Muscle layer of colon (tissue), 2 donors: ENCODE data around the gene GABRG3.

ENCODE experiments used
- H3K27ac ChIP-seq: one replicate; pipeline ENCODE4 v1.7.0; 2013; ENCODE audit warnings: low read depth, mild to moderate bottlenecking, low read length, moderate library complexity
- H3K27me3 ChIP-seq, 2 donors: one replicate each; pipeline ENCODE4 v1.7.0; 2013; ENCODE audit warnings: low read length in 2 of 2, mild to moderate bottlenecking in 2 of 2; ENCODE audit not compliant: insufficient read depth in 2 of 2, control insufficient read depth in 1 of 2
- H3K36me3 ChIP-seq: one replicate; pipeline ENCODE4 v1.7.0; 2013; ENCODE audit warnings: mild to moderate bottlenecking, low read length; ENCODE audit not compliant: insufficient read depth
- H3K4me1 ChIP-seq: one replicate; pipeline ENCODE4 v1.7.0; 2013; ENCODE audit warnings: mild to moderate bottlenecking, low read length; ENCODE audit not compliant: insufficient read depth
- H3K4me3 ChIP-seq, 2 donors: one replicate each; pipeline ENCODE4 v1.7.0; 2013; ENCODE audit warnings: low read length in 2 of 2, low read depth in 1 of 2, mild to moderate bottlenecking in 1 of 2, moderate library complexity in 1 of 2
- H3K9ac ChIP-seq: one replicate; pipeline ENCODE4 v1.7.0; 2013; ENCODE audit warnings: low read length
- H3K9me3 ChIP-seq: one replicate; pipeline ENCODE4 v1.7.0; 2013; ENCODE audit warnings: mild to moderate bottlenecking, low read length
- donor health status: abdominal sarcoma.
- donor health status: Adenocarcinoma of cecum.

Gene GABRG3

DNA sequence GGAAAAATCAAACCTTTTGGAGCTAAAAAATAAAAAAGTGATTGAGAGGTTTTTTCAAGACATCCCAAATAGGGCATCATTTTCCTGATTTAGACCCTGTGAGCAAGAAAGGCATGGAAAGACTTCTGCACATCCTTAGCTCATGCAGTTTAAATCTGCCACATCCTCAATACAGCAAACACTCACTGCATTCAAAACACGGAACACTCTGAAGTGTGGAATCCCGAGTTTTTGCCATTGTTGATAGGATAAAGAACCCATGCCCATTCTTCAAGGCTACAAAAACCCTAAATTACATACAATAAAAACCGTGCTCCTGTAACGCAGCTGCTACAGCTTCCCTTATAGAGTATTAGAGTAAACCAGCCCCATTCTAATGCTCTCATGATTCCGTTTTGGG, 346.8 kb downstream of the GABRG3 start:
- Histone ChIP-seq H3K9ac (no peak overlapping the region), H3K27me3 (no peaks in the 10 kb centered on the region), H3K27ac (no peak overlapping the region), H3K9me3 (no peaks in the 10 kb centered on the region), H3K36me3 (no peaks in the 10 kb centered on the region), H3K4me3 (no peak overlapping the region), H3K4me1 (no peaks in the 10 kb centered on the region)

DNA sequence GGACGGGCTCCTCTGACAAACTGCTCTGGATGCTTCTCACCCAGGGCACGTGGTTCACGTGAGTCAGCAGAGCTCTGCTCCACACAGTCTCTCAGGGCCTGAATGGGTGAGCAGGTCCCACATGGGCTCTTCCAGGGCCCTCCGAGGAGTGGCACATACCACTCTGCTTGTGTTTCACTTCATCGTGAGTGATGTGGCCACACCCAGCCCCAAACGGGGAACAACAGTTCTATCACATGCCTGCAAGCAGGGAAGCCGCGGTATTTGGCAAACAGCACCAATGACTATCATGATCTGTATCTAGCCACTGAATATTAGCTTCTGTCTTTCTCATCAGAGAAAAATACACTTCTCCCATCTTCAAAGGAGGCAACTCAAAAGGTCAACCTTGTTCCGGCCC, 352.8 kb downstream of the GABRG3 start:
- Histone ChIP-seq H3K9me3 (no peaks in the 10 kb centered on the region), H3K27ac (no peak overlapping the region), H3K4me3 (no peak overlapping the region), H3K36me3 (no peaks in the 10 kb centered on the region), H3K4me1 (no peaks in the 10 kb centered on the region), H3K27me3 (no peaks in the 10 kb centered on the region), H3K9ac (no peak overlapping the region)

DNA sequence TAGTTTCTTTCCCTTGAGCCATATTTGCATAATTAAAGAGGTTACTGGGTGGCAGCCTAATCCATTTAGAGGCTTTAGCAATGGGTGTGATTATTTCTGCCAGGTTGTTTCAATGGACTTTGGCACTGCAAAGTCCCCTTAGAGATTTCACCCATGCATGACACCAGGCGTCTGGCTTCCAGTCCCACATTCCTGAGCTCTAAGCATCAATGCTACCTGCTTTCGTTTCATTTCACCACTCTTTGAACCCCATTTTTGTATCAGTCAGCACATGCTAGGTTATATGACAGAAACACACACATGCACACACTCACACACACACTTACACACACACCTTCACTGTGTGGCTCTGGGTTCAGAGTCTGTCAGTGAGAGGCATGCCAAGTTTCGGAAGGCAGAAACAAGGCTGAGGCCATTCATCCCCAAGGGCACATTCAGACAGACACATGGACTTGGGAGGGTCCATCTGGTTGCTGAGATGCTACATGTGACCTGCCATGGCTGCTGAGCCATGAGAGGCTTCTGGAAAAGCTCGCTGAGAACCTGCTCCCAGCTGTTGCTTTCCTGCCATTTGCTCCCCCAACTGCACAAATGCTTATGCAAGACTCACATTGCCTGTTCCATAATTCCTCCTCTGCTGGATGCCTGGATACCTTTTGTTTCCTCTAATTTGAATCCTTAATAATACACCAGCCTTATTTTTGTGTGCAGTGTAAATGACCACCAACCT, 354.1 kb downstream of the GABRG3 start:
- H3K9ac ChIP-seq, result no peak overlapping the region
- no peak overlapping the region for H3K4me3 ChIP-seq
- no peaks in the 10 kb centered on the region for H3K9me3 ChIP-seq
- H3K27me3 ChIP-seq, result no peaks in the 10 kb centered on the region
- H3K4me1 ChIP-seq, result no peaks in the 10 kb centered on the region
- H3K36me3 ChIP-seq, result no peaks in the 10 kb centered on the region
- no peak overlapping the region for H3K27ac ChIP-seq

DNA sequence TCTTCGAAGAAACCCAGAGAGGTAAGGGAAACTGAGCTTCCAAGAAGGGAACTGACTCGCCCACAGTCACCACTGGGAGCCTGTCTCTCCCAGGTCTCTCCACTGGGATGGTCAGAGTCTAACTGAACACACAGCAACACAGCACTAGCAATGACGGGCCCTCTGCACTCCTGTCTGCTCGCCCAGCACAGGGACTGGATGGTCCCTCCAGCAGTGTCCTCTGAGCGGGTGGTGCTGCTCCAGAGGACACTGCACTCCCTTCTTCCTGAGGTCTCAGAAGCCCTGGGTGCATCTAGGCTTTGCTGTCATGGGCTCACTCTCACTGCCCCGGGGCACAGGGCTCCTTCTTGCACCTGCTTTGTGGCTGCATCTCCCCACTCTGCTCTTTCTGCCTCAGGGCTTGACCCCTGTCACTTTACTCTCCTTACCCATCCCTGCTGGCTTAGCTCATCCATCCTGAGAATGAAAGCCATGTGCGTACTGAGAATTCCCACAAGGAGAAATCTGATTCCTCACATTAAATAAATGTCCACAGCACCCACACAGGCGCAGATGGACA, 356.6 kb downstream of the GABRG3 start:
- Histone ChIP-seq H3K9ac (no peak overlapping the region), H3K36me3 (no peaks in the 10 kb centered on the region), H3K4me3 (no peak overlapping the region), H3K9me3 (no peaks in the 10 kb centered on the region), H3K4me1 (no peaks in the 10 kb centered on the region), H3K27ac (no peak overlapping the region), H3K27me3 (no peaks in the 10 kb centered on the region)

DNA sequence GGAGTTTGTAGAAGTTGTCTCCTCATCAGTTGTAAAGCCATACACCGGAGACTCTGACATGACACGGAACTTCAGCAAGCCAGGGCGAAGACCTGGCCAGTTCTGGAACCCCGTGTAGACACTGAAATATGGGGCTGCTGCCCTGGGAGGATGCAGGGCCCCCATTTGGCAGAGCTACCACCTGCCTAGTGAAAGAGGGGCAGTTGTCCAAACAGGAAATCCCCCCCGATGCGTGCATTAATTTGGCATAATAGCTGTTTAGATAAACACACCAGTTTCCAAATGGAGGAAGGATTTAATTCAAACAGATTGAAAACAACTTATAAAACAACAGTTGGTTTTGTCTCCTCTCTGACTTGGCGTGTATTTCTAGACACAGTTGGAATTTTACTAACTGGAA, 357.2 kb downstream of the GABRG3 start:
- no peaks in the 10 kb centered on the region for H3K9me3 ChIP-seq
- no peak overlapping the region for H3K27ac ChIP-seq
- H3K4me3 ChIP-seq, result no peak overlapping the region
- H3K27me3 ChIP-seq, result no peaks in the 10 kb centered on the region
- no peaks in the 10 kb centered on the region for H3K36me3 ChIP-seq
- H3K4me1 ChIP-seq, result no peaks in the 10 kb centered on the region
- H3K9ac ChIP-seq, result no peak overlapping the region

DNA sequence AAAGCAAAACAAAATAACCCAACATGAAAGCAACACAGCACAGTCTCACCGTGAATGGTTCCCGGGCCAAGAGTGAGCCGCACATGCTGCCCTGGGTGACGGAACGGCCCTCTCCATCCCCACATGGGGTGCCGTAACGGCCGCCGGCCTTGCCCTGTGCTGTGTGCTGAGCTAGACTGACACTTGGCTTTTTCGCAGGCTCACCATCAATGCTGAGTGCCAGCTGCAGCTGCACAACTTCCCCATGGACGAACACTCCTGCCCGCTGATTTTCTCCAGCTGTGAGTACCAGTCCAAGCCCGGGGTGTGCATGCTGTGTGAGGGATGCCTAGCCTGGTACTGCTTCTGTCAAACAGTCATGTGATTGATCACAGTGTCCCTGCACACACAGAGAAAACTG, 357.6 kb downstream of the GABRG3 start:
- no peak overlapping the region for H3K9ac ChIP-seq
- no peaks in the 10 kb centered on the region for H3K4me1 ChIP-seq
- H3K27ac ChIP-seq, result no peak overlapping the region
- no peaks in the 10 kb centered on the region for H3K36me3 ChIP-seq
- H3K27me3 ChIP-seq, result no peaks in the 10 kb centered on the region
- H3K4me3 ChIP-seq, result no peak overlapping the region
- no peaks in the 10 kb centered on the region for H3K9me3 ChIP-seq

DNA sequence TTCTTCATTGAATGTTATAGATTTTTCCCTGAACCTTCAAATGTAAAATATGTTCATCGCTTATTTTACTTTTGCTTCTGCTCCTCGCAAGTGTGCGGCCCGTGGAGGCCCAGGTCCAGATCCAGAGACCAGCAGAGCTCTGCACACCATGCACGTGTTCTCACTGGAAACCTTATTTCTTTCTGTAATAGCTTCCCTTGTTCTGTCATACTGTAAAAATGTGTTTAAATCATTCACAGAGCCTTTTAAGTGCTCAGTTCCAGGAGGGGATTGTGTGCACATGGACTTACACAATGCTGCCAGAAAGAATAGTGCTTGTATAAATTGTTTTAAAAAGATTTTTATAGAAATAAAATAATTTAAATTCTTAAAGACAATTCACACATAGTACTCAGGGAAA, 359.3 kb downstream of the GABRG3 start:
- Histone ChIP-seq H3K9me3 (no peaks in the 10 kb centered on the region), H3K27me3 (no peaks in the 10 kb centered on the region), H3K9ac (no peak overlapping the region), H3K36me3 (no peaks in the 10 kb centered on the region), H3K27ac (no peak overlapping the region), H3K4me1 (no peaks in the 10 kb centered on the region), H3K4me3 (no peak overlapping the region)

DNA sequence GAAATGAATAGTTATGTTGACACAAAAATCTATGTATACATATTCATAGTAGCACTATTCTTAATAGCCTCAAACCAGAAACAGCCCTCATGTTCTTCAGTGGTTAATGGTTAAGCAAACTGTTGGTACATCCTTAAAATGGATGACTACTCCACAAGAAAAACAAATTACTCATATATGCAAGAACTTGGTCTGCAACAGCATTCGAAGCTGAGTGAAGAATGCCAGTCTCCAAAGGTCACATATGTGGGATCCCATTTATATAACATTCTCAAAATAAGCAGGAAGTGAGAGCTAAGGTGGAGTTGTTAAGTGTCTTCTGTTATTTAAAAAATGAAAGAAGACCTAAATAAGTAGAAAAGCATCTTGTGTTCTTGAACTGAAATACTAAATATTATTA, 365.7 kb downstream of the GABRG3 start:
- no peaks in the 10 kb centered on the region for H3K4me1 ChIP-seq
- no peak overlapping the region for H3K27ac ChIP-seq
- H3K9ac ChIP-seq, result no peak overlapping the region
- no peaks in the 10 kb centered on the region for H3K27me3 ChIP-seq
- no peak overlapping the region for H3K4me3 ChIP-seq
- no peaks in the 10 kb centered on the region for H3K36me3 ChIP-seq
- no peaks in the 10 kb centered on the region for H3K9me3 ChIP-seq

DNA sequence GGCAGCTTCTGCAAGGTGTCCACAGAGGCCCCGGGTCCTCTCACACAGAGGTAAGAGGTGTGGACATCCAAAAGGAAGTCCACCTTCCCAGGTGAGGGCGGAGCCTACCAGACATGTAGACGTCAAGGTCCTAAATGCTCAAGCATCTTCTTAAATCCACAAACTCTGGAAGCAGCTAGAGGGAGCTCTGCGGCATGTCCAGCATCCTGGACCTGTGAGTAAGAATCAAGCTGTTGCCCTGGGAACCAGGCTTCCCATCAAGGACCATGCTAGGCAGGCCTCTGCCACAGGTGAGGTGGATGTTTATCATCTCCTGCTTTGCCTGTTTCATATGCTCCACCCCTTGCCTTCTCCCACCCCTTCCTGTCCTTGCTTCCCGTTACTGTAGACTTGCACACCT, 368.2 kb downstream of the GABRG3 start:
- Histone ChIP-seq H3K27me3 (no peaks in the 10 kb centered on the region), H3K27ac (no peak overlapping the region), H3K9ac (no peak overlapping the region), H3K9me3 (no peaks in the 10 kb centered on the region), H3K4me3 (no peak overlapping the region), H3K4me1 (no peaks in the 10 kb centered on the region), H3K36me3 (no peaks in the 10 kb centered on the region)

DNA sequence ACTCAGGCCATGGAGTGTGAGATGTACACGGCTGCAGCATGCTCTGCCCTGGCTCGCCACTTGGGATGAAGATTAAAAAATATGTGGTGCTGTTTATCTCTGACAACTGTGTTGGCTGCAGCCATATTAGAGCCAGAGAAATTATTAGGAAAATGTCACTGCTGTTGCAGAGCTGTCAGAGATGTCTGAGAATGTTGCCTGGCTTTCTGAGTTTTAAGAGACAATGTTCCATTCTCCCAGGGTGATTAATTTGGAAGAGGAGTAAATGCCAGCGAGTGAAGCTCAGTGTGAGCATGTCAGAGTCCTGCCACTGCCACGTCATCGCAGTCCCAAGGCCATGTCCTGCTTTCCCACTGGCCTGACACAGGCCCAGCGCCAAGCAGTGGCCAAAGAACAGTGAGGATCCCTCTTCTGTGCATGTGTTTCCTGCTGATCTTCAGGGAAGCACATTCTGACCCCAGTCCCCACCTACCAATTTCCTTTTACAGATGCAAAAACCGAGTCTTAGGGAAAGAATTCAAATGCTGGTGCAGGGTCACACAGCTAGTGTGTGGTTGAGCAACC, 370.9 kb downstream of the GABRG3 start:
- no peaks in the 10 kb centered on the region for H3K4me1 ChIP-seq
- no peaks in the 10 kb centered on the region for H3K36me3 ChIP-seq

DNA sequence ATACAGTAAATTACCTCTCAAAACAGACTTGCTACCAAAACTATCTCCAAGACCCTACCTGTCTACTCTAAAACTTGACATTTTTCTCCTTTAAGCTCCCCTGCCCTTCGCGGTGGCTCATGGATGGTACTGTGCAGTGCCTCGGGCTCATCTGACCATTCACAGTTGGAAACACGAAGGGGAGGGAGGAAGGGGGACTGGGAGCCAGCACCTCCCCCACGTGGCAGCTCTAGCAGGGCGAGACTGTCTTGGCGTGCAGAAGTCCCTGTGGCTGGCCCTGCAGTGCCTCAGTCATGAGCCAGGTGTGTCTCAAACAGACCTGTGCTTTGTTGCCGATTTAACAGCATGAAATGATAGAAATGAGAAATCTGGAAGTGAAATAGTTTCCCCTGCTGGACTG, 372.0 kb downstream of the GABRG3 start:
- no peaks in the 10 kb centered on the region for H3K27me3 ChIP-seq
- H3K36me3 ChIP-seq, result no peaks in the 10 kb centered on the region
- no peak overlapping the region for H3K4me3 ChIP-seq
- no peaks in the 10 kb centered on the region for H3K9me3 ChIP-seq
- H3K27ac ChIP-seq, result no peak overlapping the region
- no peaks in the 10 kb centered on the region for H3K4me1 ChIP-seq
- no peak overlapping the region for H3K9ac ChIP-seq

More for the DNA sequence above, 370.9 kb downstream of the GABRG3 start:
- no peak overlapping the region for H3K4me3 ChIP-seq
- no peak overlapping the region for H3K9ac ChIP-seq
- H3K27ac ChIP-seq, result no peak overlapping the region
- no peaks in the 10 kb centered on the region for H3K9me3 ChIP-seq
- H3K27me3 ChIP-seq, result no peaks in the 10 kb centered on the region

DNA sequence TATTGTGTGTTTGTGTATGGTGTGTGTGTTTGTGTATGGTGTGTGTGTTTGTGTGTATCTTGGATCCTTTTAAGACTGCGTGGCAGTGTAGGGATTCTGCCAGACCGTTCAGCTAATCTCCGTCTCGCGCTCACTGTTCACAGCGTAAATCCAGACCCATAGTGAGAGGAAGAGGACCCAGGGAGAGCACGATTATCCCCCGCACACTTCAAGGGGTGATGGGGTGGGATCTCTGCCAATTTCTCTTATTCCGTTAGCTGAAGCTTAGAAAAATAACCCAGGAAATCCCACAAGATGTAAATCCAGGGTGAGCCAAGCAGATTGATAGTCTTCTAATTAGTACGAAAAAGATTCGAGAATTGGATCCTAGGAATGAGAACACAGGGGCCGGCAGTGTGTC, 381.2 kb downstream of the GABRG3 start:
- Histone ChIP-seq H3K27me3 (no peaks in the 10 kb centered on the region), H3K9ac (no peak overlapping the region), H3K4me1 (no peaks in the 10 kb centered on the region), H3K36me3 (no peaks in the 10 kb centered on the region), H3K27ac (no peak overlapping the region), H3K9me3 (no peaks in the 10 kb centered on the region), H3K4me3 (no peak overlapping the region)
